GM18519 (cell line): ENCODE results near the gene RBM38.

Source experiments
- ATAC-seq: cut with Tn5 transposase; IDR thresholded peaks from one replicate; pipeline ENCODE4 v1.9.1; 2021; ENCODE audit warnings: mild to moderate bottlenecking, moderate library complexity; ENCODE audit not compliant: unreplicated experiment, low FRiP score

Gene RBM38

GRCh38 chr20:57374343-57374930 lies 16.8 kb upstream of the RBM38 start:
- no peak for ATAC-seq

DNA sequence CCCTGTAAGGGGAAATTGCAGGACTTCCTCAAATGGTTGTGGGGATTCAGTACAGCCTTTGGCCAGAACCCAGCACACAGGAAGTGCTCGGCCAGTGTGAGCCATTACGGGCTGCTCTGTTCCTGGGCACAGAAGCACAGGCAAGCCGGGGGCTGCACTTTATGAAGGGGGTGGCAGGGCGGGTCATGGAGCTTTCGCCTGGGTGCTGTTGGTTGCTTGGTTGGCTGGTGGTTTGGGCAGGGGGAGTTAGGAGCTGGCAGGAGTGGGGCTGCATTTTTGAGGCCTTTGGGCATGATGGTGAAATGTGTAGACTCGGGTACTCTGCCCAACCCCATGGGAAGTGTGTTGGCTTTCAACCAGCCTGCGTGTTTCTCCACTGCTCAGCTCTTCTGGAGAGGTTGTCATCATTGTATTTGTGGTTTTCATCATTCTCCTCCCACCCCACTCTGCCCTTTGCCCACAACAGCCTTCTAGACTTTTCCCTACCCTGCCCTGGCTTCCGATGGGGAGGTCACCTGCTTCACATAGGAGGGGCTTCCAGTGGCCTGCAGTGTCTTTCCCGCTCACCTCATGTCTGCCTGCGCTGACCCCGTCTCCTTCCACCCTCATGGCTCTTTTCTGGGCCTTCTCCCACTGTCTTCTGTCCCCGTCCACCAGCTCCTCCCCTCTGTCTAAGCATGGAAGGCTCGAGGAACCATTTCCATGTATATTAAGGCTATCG lies 16.1 kb upstream of the RBM38 start:
- no peak for ATAC-seq

GRCh38 chr20:57375652-57376230 lies 15.5 kb upstream of the RBM38 start:
- ATAC-seq: no peak

DNA sequence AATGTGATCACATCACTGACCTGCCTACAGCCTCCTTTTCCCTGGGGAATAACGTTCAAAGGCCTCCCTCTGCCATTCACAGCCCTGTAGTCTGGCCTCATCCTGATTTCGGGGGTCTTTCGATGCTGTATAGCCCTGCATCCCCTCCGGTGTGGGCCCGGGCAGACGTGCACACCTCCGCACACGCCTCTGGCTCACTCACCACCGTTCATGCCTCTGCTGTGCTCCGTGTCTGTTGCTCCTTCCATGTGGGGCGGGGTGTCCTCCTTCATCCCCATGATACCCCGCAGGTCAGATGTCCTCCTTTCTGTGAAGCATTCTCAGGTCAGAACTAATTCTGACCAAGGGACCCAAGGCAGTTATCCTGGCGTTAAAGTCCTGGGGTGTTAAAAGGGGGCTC lies 13.8 kb upstream of the RBM38 start:
- no peak for ATAC-seq

DNA sequence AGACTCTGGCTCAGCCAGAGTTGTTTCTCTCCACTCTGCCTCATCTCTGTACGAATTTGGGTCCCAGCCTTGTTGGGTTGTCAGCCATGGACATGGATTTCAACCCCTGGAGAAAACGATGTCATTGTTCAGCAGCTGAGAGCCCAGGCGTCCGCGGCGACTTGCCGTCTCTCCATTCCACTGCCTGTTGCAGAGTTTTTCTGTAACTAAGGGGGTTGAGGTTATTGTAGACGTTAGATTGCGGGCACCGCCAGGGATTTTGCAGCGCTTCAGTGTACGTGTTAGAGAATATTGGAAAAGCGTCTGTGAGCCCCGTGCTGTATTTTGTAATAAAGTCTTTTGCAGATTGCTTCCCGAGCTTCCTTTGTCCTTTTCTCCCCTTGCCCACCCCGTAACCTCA lies 13.1 kb upstream of the RBM38 start:
- ATAC-seq: no peak

GRCh38 chr20:57378646-57379262 lies 12.4 kb upstream of the RBM38 start:
- no peak for ATAC-seq

DNA sequence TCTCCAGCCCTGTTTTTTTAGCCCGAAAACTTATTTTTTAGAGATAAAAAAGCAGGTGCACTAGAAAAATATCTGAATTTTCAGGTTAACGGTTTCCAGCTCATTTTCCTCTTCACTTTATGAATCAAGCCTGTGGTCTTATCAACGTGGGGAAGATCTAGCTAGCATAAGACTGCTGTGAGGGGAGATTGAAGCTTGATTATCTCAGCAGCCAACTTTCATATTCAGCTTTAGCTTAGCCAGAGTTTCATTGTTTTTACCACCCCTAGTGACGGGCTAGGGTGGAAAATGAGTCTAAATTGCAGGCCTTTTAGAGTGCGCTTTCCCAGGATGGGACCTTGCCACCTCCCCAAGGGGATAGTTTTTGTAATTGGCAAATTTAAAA lies 11.9 kb upstream of the RBM38 start:
- ATAC-seq: no peak

GRCh38 chr20:57380081-57380750 lies 11.0 kb upstream of the RBM38 start:
- no peak for ATAC-seq

DNA sequence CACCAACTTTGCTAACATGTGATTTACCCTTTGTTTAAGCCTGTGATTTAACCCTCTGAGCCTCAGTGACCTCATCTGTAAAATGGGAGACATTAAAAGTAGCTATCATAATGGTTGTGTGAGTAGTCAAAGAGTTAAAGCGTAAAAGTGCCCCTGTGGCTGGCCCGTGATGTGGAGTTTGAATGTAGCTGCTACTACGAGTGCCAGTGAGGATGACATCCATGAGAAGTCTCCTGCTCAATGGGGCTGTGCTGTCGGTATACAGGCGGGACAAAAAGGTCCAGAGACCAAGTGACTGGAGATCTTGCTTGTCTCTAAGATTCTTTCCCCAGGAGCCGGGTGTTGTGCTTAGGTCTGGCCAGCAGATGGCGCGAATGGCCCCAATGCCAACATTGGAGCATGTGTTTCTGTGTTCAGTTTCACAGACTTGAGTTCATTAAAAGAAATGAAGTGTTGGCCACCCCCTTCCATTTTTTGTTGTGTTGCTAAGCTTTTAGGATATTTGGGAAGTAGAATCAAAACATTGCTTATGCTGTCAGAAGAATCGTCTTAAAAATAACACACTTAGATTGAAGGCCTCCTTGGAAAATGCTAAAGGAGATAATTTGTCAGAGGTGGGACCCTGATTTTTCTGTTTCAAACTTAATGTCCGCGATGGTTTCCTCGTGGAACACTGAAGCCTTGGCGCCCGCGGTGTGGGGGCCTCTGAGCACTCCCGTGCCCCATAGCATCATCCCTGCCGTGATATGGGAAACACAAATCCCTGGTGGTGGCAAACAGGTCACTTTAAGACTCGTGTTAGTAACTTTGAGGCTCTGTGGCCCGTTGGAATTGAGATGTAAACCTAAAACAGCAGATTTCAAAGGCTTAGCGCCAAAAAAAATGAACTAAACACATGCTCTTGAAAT lies 9.3 kb upstream of the RBM38 start:
- no peak for ATAC-seq

GRCh38 chr20:57382516-57382915 lies 8.7 kb upstream of the RBM38 start:
- no peak for ATAC-seq

DNA sequence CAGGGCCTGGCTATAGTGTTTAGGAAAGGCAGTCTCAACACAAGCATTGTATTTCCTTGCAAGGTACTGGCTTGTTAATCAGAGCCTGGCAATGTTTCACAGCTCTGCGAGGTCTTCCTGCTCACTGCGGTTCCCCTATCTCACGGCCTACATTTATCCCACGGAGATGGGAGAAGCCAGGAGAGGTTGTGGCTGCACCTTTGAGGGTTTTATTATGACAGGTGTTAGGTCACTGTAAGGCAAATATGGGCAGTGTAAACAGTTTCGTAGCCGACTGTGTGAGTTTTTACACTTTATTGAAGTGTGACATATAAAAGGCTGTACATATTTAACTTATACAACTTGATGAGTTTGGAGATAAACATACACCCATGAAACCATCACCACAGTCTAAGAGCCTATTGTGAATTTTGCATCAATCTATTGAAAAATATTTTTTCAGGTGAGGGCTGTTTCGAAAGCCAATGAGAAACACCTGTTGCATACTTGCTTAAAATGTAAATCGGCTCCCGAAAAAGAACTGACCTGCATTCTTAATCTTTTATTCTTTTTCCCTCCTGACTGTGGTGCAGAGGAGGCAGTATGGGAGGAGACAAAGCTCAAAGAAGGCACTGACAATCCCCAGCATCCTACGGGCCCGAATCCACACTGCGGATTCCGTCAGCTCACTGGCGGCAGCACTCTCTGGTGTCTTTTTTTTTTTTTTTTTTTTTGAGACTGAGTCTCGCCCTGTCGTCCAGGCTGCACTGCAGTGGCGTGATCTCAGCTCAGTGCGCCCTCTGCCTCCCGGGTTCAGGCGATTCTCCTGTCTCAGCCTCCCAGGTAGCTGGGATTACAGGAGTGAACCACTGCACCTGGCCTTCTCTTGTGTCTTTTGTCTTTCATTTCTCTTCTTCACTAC lies 7.5 kb upstream of the RBM38 start:
- ATAC-seq: no peak

GRCh38 chr20:57384486-57384885 lies 6.7 kb upstream of the RBM38 start:
- no peak for ATAC-seq

DNA sequence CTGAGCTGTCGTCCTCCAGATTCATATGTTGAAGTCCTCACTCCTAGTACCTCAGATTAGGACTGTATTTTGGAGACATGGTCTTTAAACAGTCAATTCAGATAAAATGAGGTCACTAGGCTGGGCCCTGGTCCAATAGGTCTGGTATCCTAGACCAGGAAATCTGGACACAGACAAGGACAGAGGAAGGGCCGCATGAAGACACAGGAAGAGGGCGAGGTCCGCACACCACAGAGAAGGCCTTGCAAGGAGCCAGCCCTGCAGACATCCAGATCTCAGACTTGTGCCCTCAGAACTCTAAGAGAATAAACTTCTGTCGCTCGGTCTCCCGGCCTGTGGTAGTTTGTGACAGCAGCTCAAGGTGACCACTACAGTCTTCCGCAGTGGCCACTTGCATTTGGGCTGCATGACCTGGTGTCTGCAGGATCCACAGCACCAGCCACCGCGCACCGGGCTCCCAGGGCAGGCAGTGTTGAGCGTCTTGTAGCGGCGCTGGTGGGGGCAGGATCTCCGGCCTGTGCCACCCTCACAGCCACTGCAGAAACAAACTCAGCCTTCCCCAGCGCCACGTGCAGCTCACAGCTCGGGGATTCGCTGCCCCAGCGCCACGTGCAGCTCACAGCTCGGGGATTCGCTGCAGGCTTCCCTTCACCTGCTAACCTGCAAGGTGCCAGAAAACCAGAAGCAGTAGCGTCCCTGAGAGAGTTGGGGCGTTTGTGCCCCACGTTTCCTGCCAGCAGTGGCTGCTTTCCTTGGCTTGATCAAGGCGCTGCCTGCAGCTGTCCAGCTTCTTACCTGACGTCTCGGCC lies 6.0 kb upstream of the RBM38 start:
- ATAC-seq: no peak

- ATAC-seq: no peak
These were observed 5.3 kb upstream of the RBM38 start for GRCh38 chr20:57385940-57386339.

- ATAC-seq: no peak
These were observed 4.4 kb upstream of the RBM38 start for GRCh38 chr20:57386762-57387161.

DNA sequence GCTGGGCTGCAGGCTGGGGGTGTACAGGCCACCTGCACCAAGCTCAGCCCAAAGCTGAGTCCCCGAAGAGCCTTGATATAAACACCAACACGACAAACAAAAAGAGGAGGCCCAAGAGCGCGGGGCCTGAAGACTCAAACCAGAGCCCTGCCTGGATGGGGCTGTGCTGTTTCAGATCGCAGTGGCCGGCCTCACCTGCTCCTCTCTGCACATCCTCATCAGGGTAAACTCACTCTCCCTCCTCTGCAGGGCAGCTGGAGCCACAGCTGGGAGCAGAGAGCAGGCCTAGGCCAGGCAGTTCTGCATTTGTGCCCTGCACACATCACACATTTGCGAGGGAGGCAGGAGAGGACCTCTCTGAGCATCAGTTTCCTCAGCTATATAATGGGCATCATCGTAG lies 3.7 kb upstream of the RBM38 start:
- ATAC-seq: no peak

DNA sequence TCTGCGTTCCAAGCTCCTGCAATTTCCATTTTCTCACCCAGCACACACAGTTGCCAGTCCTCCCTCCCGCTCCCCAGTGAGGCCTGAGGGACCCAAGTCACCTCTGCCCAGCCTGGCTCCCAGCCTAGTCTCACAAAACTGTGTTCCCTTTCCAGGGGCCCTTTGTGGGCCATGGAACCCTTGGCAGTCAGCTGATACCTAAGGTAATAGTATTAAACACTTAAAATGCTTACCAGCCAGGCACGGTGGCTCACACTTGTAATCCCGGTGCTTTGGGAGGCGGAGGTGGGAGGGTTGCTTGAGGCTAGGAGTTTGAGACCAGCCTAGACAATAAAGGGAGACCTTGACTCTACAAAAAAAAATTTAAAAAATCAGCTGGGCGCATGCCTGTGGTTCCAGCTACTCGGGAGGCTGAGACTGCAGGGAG lies 3.2 kb upstream of the RBM38 start:
- ATAC-seq: no peak

GRCh38 chr20:57388953-57389694 lies 2.1 kb upstream of the RBM38 start:
- ATAC-seq: no peak
